WERI-Rb-1 (cell line): Measurements from ENCODE around the gene MBP.

Experiments
- DNase-seq: peaks from one replicate; pipeline ENCODE4 v3.0.0-alpha.2; 2020
- H3K27ac ChIP-seq: fragments of 250-450 bp; sonication (Bioruptor Pico); 2 replicates; pipeline ENCODE4 v1.5.1; 2020; ENCODE audit warnings: mild to moderate bottlenecking, moderate library complexity
- H3K27me3 ChIP-seq: fragments of 250-450 bp; sonication (Bioruptor Pico); 2 replicates; pipeline ENCODE4 v1.5.1; 2021; ENCODE audit warnings: mild to moderate bottlenecking, low read depth, moderate library complexity; ENCODE audit not compliant: insufficient read depth, severe bottlenecking
- H3K36me3 ChIP-seq: fragments of 250-450 bp; sonication (Bioruptor Pico); 2 replicates; pipeline ENCODE4 v1.5.1; 2020; ENCODE audit warnings: mild to moderate bottlenecking, moderate library complexity
- H3K4me3 ChIP-seq: 2 replicates; pipeline ENCODE4 v1.5.1; 2011; ENCODE audit warnings: low read depth, mild to moderate bottlenecking, control low read depth, low read length
- H3K9me3 ChIP-seq: fragments of 250-450 bp; sonication (Bioruptor Pico); 2 replicates; pipeline ENCODE4 v1.5.1; 2021; ENCODE audit warnings: mild to moderate bottlenecking, moderate library complexity; ENCODE audit not compliant: severe bottlenecking
- TF ChIP-seq, protein P1 (sequence below): IDR thresholded peaks from 2 replicates; pipeline ENCODE4 v1.5.1; 2011; ENCODE audit warnings: low read depth, mild to moderate bottlenecking, control low read depth, inconsistent platforms, low read length

The MBP gene

DNA sequence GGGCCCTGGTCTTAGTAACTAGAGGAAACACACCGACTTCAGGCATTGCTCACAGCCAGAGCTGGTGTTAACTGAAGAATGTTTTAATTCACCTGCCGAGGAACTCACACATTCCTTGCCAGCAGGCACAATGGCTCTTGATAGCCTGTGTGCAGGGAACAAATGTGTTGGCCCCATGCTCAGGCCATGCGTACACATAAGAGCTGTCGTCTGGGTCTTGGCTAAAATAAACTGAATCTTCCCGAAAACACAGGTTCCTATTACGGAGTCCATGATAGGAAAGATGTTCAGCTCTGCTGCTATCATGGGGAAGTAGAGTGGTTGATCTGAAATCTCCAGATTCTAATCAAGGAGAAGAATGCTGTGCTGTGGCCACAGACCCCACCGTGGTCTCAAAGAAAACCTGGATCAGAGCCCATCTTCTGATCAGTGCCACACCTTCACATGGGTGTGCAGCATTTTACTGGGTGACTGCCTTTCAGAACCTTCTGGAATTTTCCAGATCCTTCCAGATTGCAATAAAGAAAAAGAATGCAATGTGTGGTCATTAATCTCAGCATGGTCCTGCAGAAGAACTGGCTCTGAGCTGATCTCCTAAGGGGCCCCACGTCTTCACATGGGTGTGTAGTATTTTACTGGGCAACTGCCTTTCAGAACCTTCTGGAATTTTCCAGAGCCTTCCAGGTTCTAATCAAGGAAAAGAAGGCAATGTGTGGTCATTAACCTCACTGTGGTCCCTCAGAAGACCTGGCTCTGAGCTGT lies 17.2 kb downstream of the MBP start:
- Histone ChIP-seq H3K36me3 (no peaks in the 10 kb centered on the region), H3K27ac (no peak overlapping the region), H3K27me3 (no peaks in the 10 kb centered on the region), H3K9me3 (peaks cover 2% of the 10 kb centered on the region), H3K4me3 (no peak overlapping the region)
- DNase-seq, result no peak
- TF ChIP-seq, protein P1, sequence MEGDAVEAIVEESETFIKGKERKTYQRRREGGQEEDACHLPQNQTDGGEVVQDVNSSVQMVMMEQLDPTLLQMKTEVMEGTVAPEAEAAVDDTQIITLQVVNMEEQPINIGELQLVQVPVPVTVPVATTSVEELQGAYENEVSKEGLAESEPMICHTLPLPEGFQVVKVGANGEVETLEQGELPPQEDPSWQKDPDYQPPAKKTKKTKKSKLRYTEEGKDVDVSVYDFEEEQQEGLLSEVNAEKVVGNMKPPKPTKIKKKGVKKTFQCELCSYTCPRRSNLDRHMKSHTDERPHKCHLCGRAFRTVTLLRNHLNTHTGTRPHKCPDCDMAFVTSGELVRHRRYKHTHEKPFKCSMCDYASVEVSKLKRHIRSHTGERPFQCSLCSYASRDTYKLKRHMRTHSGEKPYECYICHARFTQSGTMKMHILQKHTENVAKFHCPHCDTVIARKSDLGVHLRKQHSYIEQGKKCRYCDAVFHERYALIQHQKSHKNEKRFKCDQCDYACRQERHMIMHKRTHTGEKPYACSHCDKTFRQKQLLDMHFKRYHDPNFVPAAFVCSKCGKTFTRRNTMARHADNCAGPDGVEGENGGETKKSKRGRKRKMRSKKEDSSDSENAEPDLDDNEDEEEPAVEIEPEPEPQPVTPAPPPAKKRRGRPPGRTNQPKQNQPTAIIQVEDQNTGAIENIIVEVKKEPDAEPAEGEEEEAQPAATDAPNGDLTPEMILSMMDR, result no peak

DNA sequence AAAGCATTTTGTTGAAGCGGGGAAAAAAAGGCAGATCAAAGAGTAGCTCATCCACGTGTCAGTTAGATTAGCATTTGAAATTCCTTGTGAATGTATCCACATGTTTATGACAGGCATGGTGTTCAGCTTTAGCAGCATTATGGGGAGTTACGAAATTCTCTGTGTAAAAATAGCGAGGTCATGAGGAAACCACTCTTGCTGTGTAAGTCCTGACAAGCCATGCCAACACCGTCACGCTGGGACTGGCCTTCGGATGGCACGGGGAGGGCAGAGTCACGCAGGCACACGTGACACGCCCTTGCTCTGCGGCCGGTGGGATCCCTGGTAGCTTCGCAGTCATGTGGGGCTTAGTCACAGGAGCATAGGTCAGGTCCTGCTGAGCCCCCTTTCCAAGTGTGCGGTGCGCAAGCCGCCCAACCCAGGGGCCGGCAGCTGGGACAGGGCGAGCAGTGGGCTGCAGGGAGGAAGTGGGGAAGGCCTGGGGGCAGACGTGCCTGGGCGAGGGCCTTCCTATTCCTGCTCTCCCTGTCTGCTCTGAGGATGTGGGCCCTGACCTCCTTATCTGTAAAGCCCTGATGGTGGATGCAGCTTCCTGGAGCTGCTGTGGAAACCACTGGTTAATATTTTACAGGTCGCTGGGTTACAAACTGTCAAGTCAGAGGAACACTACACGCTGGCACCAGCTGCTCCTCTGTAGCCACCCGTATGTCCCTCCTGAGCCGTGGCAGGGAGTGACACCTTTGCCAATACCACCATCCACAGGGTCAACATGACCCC lies 18.0 kb downstream of the MBP start:
- no peaks in the 10 kb centered on the region for H3K27me3 ChIP-seq
- no peak for DNase-seq
- H3K36me3 ChIP-seq, result no peaks in the 10 kb centered on the region
- H3K4me3 ChIP-seq, result no peak overlapping the region
- peaks cover 2% of the 10 kb centered on the region for H3K9me3 ChIP-seq
- no peak overlapping the region for H3K27ac ChIP-seq
- TF ChIP-seq, protein P1, result no peak

DNA sequence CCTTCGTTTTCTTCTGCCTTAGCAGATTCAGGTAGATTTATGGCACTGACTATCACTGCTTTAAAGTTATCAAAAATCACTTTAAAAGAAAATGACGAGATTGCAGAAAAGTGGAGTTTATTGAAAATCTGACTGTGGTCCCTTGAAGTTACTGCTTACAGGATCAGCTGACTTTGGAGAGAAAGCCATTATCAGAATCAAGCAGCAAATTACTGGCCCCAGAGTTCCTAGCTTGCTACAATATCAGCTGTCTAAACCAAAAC lies 18.5 kb downstream of the MBP start:
- DNase-seq, result no peak
- Histone ChIP-seq H3K9me3 (no peaks in the 10 kb centered on the region), H3K36me3 (no peaks in the 10 kb centered on the region), H3K27ac (no peak overlapping the region), H3K4me3 (no peak overlapping the region), H3K27me3 (no peaks in the 10 kb centered on the region)
- TF ChIP-seq, protein P1, result no peak

DNA sequence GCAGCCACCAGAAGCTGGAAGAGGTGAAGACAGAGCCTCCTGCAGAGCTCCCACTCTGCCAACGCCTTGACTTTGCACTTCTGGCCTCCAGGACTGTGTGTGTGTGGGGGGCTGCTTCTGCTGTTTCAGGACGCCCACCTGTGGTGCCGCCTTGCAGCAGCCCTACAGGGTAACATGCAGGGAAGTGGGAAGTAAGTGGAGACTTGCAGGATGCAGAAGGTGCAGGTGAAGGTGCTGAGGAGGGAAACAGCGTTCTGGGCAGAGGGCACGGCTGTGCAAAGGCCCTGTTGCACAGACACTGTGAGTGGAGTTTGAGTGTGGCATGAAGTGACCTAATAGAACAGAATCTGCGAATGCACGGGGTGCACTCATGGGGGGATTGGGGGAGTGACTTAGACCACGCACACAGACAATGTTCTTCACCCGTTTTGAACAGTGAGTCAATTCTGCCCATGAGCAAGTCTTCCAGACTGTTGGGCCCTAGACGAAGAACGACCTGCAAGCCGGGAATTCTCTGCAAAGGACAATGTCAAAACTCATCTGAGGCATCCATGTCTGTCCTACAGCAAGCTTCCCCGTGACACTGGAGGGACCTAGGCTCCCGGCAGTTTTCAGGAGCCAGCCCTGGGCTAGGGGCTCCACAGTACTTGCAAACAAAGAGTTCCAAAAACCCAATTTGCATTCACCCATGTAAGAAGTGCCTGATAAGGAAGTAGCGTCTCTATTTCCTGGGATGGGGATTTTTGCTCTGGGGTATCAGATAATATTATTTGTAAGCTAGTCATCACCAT lies 19.0 kb downstream of the MBP start:
- Histone ChIP-seq H3K9me3 (no peaks in the 10 kb centered on the region), H3K27me3 (no peaks in the 10 kb centered on the region), H3K4me3 (no peak overlapping the region), H3K27ac (no peak overlapping the region), H3K36me3 (no peaks in the 10 kb centered on the region)
- DNase-seq, result no peak
- TF ChIP-seq, protein P1, result no peak

DNA sequence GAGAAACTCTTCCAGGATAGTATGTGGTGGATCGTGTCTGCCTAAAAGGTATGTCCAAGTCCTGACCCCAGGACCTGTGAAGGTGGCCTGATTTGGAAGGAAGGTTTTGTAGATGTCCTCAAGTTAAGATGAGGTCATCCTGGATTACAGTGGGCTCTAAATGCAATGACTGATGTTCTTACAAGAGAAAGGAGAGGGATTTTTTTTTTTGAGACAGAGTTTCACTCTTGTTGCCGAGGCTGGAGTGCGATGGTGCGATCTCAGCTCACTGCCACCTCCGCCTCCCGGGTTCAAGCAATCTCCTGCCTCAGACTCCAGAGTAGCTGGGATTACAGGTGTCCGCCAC lies 19.9 kb downstream of the MBP start:
- Histone ChIP-seq H3K36me3 (no peaks in the 10 kb centered on the region), H3K27ac (no peak overlapping the region), H3K4me3 (no peak overlapping the region), H3K9me3 (no peaks in the 10 kb centered on the region), H3K27me3 (no peaks in the 10 kb centered on the region)
- TF ChIP-seq, protein P1, result no peak
- DNase-seq, result no peak
